ENCODE data around the gene OSBPL3.
"Not testable (repeated sequence)": the region's sequence is repeated elsewhere in the genome, so short reads cannot be mapped to it uniquely, and the experiment has no call there.

The OSBPL3 gene

GRCh38 chr7:24797270-24797669 is 182.7 kb downstream of the OSBPL3 start:
- H3K9me3 ChIP-seq (replicated peaks; ENCODE audit: low read length), result no peaks in the 10 kb centered on the region
- H3K9ac ChIP-seq (ENCODE audit: low read depth, low read length), result no peak overlapping the region
- H3K4me2 ChIP-seq (ENCODE audit: low read length), result no peak overlapping the region
- H3K4me1 ChIP-seq (ENCODE audit: control insufficient read depth, insufficient read depth, low read length), result no peaks in the 10 kb centered on the region
- no peak overlapping the region for H3K4me3 ChIP-seq (ENCODE audit: low read length)
- no peaks in the 10 kb centered on the region for H3K27me3 ChIP-seq (ENCODE audit: control insufficient read depth, insufficient read depth, low read length)
- H3K36me3 ChIP-seq (ENCODE audit: insufficient read depth, low read length), result peaks cover 8% of the 10 kb centered on the region

GRCh38 chr7:24795407-24795767 is 184.6 kb downstream of the OSBPL3 start:
- no peak overlapping the region for H3K4me3 ChIP-seq (ENCODE audit: low read length)
- no peaks in the 10 kb centered on the region for H3K9me3 ChIP-seq (replicated peaks; ENCODE audit: low read length)

GRCh38 chr7:24794751-24795406 is 185.1 kb downstream of the OSBPL3 start:
- H3K4me3 ChIP-seq (ENCODE audit: low read length); H3K9ac ChIP-seq (ENCODE audit: low read depth, low read length); H3K27me3 ChIP-seq (ENCODE audit: control insufficient read depth, insufficient read depth, low read length); H3K4me1 ChIP-seq (ENCODE audit: control insufficient read depth, insufficient read depth, low read length); H3K36me3 ChIP-seq (ENCODE audit: insufficient read depth, low read length); H3K9me3 ChIP-seq (replicated peaks; ENCODE audit: low read length); H3K4me2 ChIP-seq (ENCODE audit: low read length): not testable (repeated sequence)

More at GRCh38 chr7:24795407-24795767, 184.6 kb downstream of the OSBPL3 start:
- Histone ChIP-seq H3K4me2 (ENCODE audit: low read length) (no peak overlapping the region), H3K4me1 (ENCODE audit: control insufficient read depth, insufficient read depth, low read length) (no peaks in the 10 kb centered on the region), H3K36me3 (ENCODE audit: insufficient read depth, low read length) (no peaks in the 10 kb centered on the region), H3K9ac (ENCODE audit: low read depth, low read length) (no peak overlapping the region), H3K27me3 (ENCODE audit: control insufficient read depth, insufficient read depth, low read length) (no peaks in the 10 kb centered on the region)

- Histone ChIP-seq H3K9ac (ENCODE audit: low read depth, low read length) (no peak overlapping the region), H3K4me2 (ENCODE audit: low read length) (no peak overlapping the region), H3K9me3 (replicated peaks; ENCODE audit: low read length) (no peaks in the 10 kb centered on the region), H3K27me3 (ENCODE audit: control insufficient read depth, insufficient read depth, low read length) (no peaks in the 10 kb centered on the region), H3K4me3 (ENCODE audit: low read length) (no peak overlapping the region), H3K4me1 (ENCODE audit: control insufficient read depth, insufficient read depth, low read length) (no peaks in the 10 kb centered on the region), H3K36me3 (ENCODE audit: insufficient read depth, low read length) (no peaks in the 10 kb centered on the region)
Measured at GRCh38 chr7:24793982-24794648, 185.9 kb downstream of the OSBPL3 start.

- Histone ChIP-seq H3K27me3 (ENCODE audit: control insufficient read depth, insufficient read depth, low read length) (no peaks in the 10 kb centered on the region), H3K4me2 (ENCODE audit: low read length) (no peak overlapping the region), H3K4me3 (ENCODE audit: low read length) (no peak overlapping the region), H3K4me1 (ENCODE audit: control insufficient read depth, insufficient read depth, low read length) (peaks cover 13% of the 10 kb centered on the region), H3K9me3 (replicated peaks; ENCODE audit: low read length) (no peaks in the 10 kb centered on the region), H3K9ac (ENCODE audit: low read depth, low read length) (no peak overlapping the region), H3K36me3 (ENCODE audit: insufficient read depth, low read length) (no peaks in the 10 kb centered on the region)
Measured at GRCh38 chr7:24788961-24789576, 190.9 kb downstream of the OSBPL3 start.

GRCh38 chr7:24788075-24788474 is 191.9 kb downstream of the OSBPL3 start:
- Histone ChIP-seq H3K27me3 (ENCODE audit: control insufficient read depth, insufficient read depth, low read length) (no peaks in the 10 kb centered on the region), H3K4me1 (ENCODE audit: control insufficient read depth, insufficient read depth, low read length) (peaks cover 13% of the 10 kb centered on the region), H3K4me3 (ENCODE audit: low read length) (no peak overlapping the region), H3K9me3 (replicated peaks; ENCODE audit: low read length) (no peaks in the 10 kb centered on the region), H3K9ac (ENCODE audit: low read depth, low read length) (no peak overlapping the region), H3K4me2 (ENCODE audit: low read length) (no peak overlapping the region), H3K36me3 (ENCODE audit: insufficient read depth, low read length) (no peaks in the 10 kb centered on the region)

GRCh38 chr7:24786941-24787340 is 193.0 kb downstream of the OSBPL3 start:
- Histone ChIP-seq H3K9me3 (replicated peaks; ENCODE audit: low read length) (no peaks in the 10 kb centered on the region), H3K36me3 (ENCODE audit: insufficient read depth, low read length) (no peaks in the 10 kb centered on the region), H3K27me3 (ENCODE audit: control insufficient read depth, insufficient read depth, low read length) (no peaks in the 10 kb centered on the region), H3K9ac (ENCODE audit: low read depth, low read length) (peak overlapping the region; percentile 25), H3K4me2 (ENCODE audit: low read length) (peak overlapping the region; percentile 26), H3K4me1 (ENCODE audit: control insufficient read depth, insufficient read depth, low read length) (peaks cover 13% of the 10 kb centered on the region), H3K4me3 (ENCODE audit: low read length) (no peak overlapping the region)

GRCh38 chr7:24786306-24786705 is 193.7 kb downstream of the OSBPL3 start:
- peak overlapping the region; percentile 26 for H3K4me2 ChIP-seq (ENCODE audit: low read length)
- H3K27me3 ChIP-seq (ENCODE audit: control insufficient read depth, insufficient read depth, low read length), result no peaks in the 10 kb centered on the region
- H3K9ac ChIP-seq (ENCODE audit: low read depth, low read length), result peak overlapping the region; percentile 12
- H3K36me3 ChIP-seq (ENCODE audit: insufficient read depth, low read length), result no peaks in the 10 kb centered on the region
- H3K4me3 ChIP-seq (ENCODE audit: low read length), result no peak overlapping the region
- peaks cover 13% of the 10 kb centered on the region for H3K4me1 ChIP-seq (ENCODE audit: control insufficient read depth, insufficient read depth, low read length)
- H3K9me3 ChIP-seq (replicated peaks; ENCODE audit: low read length), result no peaks in the 10 kb centered on the region

- Histone ChIP-seq H3K27me3 (ENCODE audit: control insufficient read depth, insufficient read depth, low read length) (no peaks in the 10 kb centered on the region), H3K9ac (ENCODE audit: low read depth, low read length) (no peak overlapping the region), H3K9me3 (replicated peaks; ENCODE audit: low read length) (no peaks in the 10 kb centered on the region), H3K4me3 (ENCODE audit: low read length) (no peak overlapping the region), H3K4me2 (ENCODE audit: low read length) (no peak overlapping the region), H3K4me1 (ENCODE audit: control insufficient read depth, insufficient read depth, low read length) (peaks cover 17% of the 10 kb centered on the region), H3K36me3 (ENCODE audit: insufficient read depth, low read length) (no peaks in the 10 kb centered on the region)
Measured at GRCh38 chr7:24784277-24784676, 195.7 kb downstream of the OSBPL3 start.

- H3K4me2 ChIP-seq (ENCODE audit: low read length), result no peak overlapping the region
- no peaks in the 10 kb centered on the region for H3K27me3 ChIP-seq (ENCODE audit: control insufficient read depth, insufficient read depth, low read length)
- H3K9ac ChIP-seq (ENCODE audit: low read depth, low read length), result no peak overlapping the region
- H3K9me3 ChIP-seq (replicated peaks; ENCODE audit: low read length), result no peaks in the 10 kb centered on the region
- no peaks in the 10 kb centered on the region for H3K36me3 ChIP-seq (ENCODE audit: insufficient read depth, low read length)
- peaks cover 23% of the 10 kb centered on the region for H3K4me1 ChIP-seq (ENCODE audit: control insufficient read depth, insufficient read depth, low read length)
- no peak overlapping the region for H3K4me3 ChIP-seq (ENCODE audit: low read length)
Measured at GRCh38 chr7:24783698-24784097, 196.3 kb downstream of the OSBPL3 start.

GRCh38 chr7:24781106-24781505 is 198.9 kb downstream of the OSBPL3 start:
- Histone ChIP-seq H3K9me3 (replicated peaks; ENCODE audit: low read length) (no peaks in the 10 kb centered on the region), H3K36me3 (ENCODE audit: insufficient read depth, low read length) (no peaks in the 10 kb centered on the region), H3K4me3 (ENCODE audit: low read length) (no peak overlapping the region), H3K9ac (ENCODE audit: low read depth, low read length) (no peak overlapping the region), H3K27me3 (ENCODE audit: control insufficient read depth, insufficient read depth, low read length) (no peaks in the 10 kb centered on the region), H3K4me1 (ENCODE audit: control insufficient read depth, insufficient read depth, low read length) (peaks cover 13% of the 10 kb centered on the region), H3K4me2 (ENCODE audit: low read length) (no peak overlapping the region)

GRCh38 chr7:24779283-24779655 is 200.7 kb downstream of the OSBPL3 start:
- Histone ChIP-seq H3K27me3 (ENCODE audit: control insufficient read depth, insufficient read depth, low read length) (no peaks in the 10 kb centered on the region), H3K4me3 (ENCODE audit: low read length) (no peak overlapping the region), H3K4me1 (ENCODE audit: control insufficient read depth, insufficient read depth, low read length) (peaks cover 13% of the 10 kb centered on the region), H3K9ac (ENCODE audit: low read depth, low read length) (no peak overlapping the region), H3K9me3 (replicated peaks; ENCODE audit: low read length) (no peaks in the 10 kb centered on the region), H3K4me2 (ENCODE audit: low read length) (peak overlapping the region; percentile 22), H3K36me3 (ENCODE audit: insufficient read depth, low read length) (no peaks in the 10 kb centered on the region)
